Jurkat, Clone E6-1 (cell line): ENCODE data around the gene SSX2B. TPM values are rescaled to one million over a fixed set of nuclear protein-coding genes. Genes with fewer than 3 reads are reported as not detected.
"Not testable (repeated sequence)": the region's sequence is repeated elsewhere in the genome, so short reads cannot be mapped to it uniquely, and the experiment has no call there.

Experiments
- DNase-seq: peaks from one replicate; pipeline ENCODE4 v3.0.0-alpha.2; 2011; ENCODE audit warnings: low read depth, low spot score
- H3K4me3 ChIP-seq: 2 replicates; pipeline ENCODE4 v1.5.1; 2011; ENCODE audit warnings: mild to moderate bottlenecking, low read length, control low read depth, moderate library complexity
- polyA plus RNA-seq: library from polyadenylated mRNA; unstranded; fragments of >200 nt; gene quantifications from one replicate; pipeline ENCODE4 v1.2.1, GENCODE V29; 2012; ENCODE audit warnings: missing spikeins; ENCODE audit not compliant: insufficient read length, insufficient read depth

SSX2B gene, protein sequence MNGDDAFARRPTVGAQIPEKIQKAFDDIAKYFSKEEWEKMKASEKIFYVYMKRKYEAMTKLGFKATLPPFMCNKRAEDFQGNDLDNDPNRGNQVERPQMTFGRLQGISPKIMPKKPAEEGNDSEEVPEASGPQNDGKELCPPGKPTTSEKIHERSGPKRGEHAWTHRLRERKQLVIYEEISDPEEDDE
- not detected for polyA plus RNA-seq

DNA sequence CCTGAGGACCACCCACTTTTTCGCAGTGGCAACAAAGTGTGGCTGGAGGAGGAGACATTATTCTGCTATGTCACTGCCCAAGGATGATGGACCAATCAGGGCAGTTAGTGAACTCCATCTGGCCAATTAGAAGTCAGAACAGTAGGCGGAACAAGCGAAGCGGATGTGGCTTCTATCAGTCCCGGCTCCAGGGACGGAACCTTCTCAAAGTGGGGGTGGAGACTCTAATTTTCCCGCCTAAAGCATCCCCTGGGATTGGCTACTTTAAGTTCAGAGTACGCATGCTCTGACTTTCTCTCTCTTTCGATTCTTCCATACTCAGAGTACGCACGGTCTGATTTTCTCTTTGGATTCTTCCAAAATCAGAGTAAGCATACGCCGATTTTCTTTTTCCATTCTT lies at the start of gene SSX2B:
SSX2B (plus strand) TSS at position 301 of the 400 bp plus-strand sequence. CDS start 1,429 bp downstream, outside the sequence.
- DNase-seq, H3K4me3 ChIP-seq: not testable (repeated sequence)

DNA sequence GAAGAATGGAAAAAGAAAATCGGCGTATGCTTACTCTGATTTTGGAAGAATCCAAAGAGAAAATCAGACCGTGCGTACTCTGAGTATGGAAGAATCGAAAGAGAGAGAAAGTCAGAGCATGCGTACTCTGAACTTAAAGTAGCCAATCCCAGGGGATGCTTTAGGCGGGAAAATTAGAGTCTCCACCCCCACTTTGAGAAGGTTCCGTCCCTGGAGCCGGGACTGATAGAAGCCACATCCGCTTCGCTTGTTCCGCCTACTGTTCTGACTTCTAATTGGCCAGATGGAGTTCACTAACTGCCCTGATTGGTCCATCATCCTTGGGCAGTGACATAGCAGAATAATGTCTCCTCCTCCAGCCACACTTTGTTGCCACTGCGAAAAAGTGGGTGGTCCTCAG lies 44.0 kb upstream of the SSX2B start, which contains the start of gene SSX2:
SSX2 (minus strand) TSS at position 101 of the 400 bp plus-strand sequence. CDS start 1,429 bp downstream, outside the sequence.
- not testable (repeated sequence) for DNase-seq

DNA sequence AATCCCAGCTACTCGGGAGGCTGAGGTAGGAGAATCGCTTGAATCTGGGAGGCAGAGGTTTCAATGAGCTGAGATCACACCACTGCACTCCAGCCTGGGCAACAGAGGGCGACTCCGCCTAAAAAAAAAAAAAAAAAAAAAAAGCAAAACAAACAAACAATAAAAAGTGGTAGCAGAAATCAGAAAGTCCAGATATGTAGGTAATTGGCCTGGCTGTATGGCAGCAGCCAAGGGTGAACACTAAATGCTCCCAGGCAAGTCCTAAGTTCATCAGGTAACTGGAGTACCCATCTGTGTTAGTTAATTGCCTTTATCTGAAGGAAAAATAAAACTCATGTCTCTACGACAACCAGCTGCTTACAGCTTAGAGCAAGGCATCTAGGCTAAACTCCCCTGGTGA lies 14.9 kb downstream of the SSX2B start:
- not testable (repeated sequence) for H3K4me3 ChIP-seq, DNase-seq

More for the DNA sequence above, 44.0 kb upstream of the SSX2B start, which contains the start of gene SSX2:
- not testable (repeated sequence) for H3K4me3 ChIP-seq

DNA sequence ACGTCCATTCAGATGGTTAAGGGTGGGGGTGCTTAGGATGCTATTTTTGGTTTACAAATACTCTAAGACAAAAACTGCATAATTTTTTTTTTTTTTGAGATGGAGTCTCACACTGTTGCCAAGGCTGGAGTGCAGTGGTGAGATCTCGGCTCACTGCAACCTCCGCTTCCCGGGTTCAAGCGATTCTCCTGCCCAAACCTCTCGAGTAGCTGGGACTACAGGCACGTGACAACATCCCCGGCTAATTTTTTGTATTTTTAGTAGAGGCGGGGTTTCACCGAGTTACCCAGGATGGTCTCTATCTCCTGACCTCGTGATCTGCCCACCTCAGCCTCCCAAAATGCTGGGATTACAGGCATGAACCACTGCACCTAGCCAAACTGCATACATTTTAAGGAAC lies 22.5 kb downstream of the SSX2B start:
- not testable (repeated sequence) for H3K4me3 ChIP-seq, DNase-seq

DNA sequence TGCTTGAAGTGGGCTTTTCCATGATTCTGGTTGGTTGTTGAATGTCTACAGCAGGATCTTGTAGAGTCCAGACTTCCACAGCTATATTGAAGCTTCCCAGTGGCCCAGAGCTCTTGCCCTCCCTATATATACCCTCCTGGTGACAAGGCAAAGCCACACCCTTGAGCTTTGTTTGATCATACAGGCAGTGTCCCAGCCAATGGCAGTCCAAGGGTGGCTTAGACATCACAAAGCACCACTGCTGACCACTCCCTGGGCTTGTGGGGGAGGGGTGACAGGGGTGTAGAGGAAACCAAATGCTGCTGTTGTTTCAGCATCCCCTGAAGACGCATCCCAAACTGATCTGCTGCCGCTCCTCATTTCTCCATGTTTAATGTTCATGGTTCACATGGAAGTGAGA lies 46.3 kb downstream of the SSX2B start, which contains the start of gene SPANXN5:
SPANXN5 (minus strand) TSS at position 101 of the 400 bp plus-strand sequence; CDS start at position 22, 79 bp downstream.
- not testable (repeated sequence) for H3K4me3 ChIP-seq, DNase-seq

DNA sequence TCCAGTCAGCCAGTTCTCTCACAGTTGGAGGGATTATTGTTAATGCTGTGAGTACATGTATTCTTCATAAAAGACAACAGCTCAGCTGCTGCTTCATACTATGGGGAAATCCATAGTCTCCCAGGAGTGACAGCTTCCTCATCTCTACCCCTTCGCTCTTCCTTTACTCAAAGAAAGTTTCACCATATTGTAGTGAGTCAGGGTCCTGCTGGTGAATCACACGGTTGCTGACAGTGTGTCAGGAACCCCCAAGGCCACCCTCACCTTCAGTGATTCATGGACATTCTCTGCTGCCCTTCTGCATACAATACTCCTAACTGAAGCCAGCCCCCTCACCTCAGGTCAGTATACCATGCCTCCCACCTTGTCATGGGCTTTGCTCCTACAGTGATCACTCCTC lies 53.8 kb downstream of the SSX2B start:
- not testable (repeated sequence) for H3K4me3 ChIP-seq, DNase-seq
